GM18520 (cell line): ENCODE results near the gene SLC30A5.
"Not testable (repeated sequence)": the region's sequence is repeated elsewhere in the genome, so short reads cannot be mapped to it uniquely, and the experiment has no call there.

Source experiments
- ATAC-seq: cut with Tn5 transposase; IDR thresholded peaks from one replicate; pipeline ENCODE4 v1.9.1; 2021; ENCODE audit not compliant: unreplicated experiment

SLC30A5 gene

GRCh38 chr5:69103521-69103920 is 9.7 kb downstream of the SLC30A5 start:
- ATAC-seq = no peak

- ATAC-seq = peak; percentile 79
These were observed 12.4 kb downstream of the SLC30A5 start for GRCh38 chr5:69105996-69106906.

GRCh38 chr5:69108367-69108766 is 14.6 kb downstream of the SLC30A5 start:
- not testable (repeated sequence) for ATAC-seq

GRCh38 chr5:69113851-69114250 is 20.0 kb downstream of the SLC30A5 start:
- ATAC-seq = no peak

GRCh38 chr5:69115526-69115925 is 21.7 kb downstream of the SLC30A5 start:
- no peak for ATAC-seq

- no peak for ATAC-seq
These were observed 35.6 kb downstream of the SLC30A5 start for GRCh38 chr5:69129413-69129812.

GRCh38 chr5:69130241-69130640 is 36.4 kb downstream of the SLC30A5 start:
- no peak for ATAC-seq

GRCh38 chr5:69131304-69131703 is 37.5 kb downstream of the SLC30A5 start:
- no peak for ATAC-seq

- ATAC-seq = no peak
These were observed 40.3 kb downstream of the SLC30A5 start for GRCh38 chr5:69134126-69134525.

- ATAC-seq = peak; percentile 77
These were observed 42.5 kb downstream of the SLC30A5 start for GRCh38 chr5:69136293-69136692.

- ATAC-seq = not testable (repeated sequence)
These were observed 43.4 kb downstream of the SLC30A5 start for GRCh38 chr5:69137208-69137607.

GRCh38 chr5:69137807-69138206 is 44.0 kb downstream of the SLC30A5 start:
- no peak for ATAC-seq

GRCh38 chr5:69138766-69139165 is 45.0 kb downstream of the SLC30A5 start:
- ATAC-seq = no peak

- ATAC-seq = not testable (repeated sequence)
These were observed 46.4 kb downstream of the SLC30A5 start for GRCh38 chr5:69140239-69140638.

- ATAC-seq = no peak
These were observed 47.0 kb downstream of the SLC30A5 start for GRCh38 chr5:69140827-69141226.

- ATAC-seq = not testable (repeated sequence)
These were observed 54.8 kb downstream of the SLC30A5 start for GRCh38 chr5:69148576-69148975.

GRCh38 chr5:69148981-69149675 is 55.3 kb downstream of the SLC30A5 start:
- no peak for ATAC-seq

GRCh38 chr5:69149676-69150010 is 55.8 kb downstream of the SLC30A5 start:
- ATAC-seq = no peak

- ATAC-seq = no peak
These were observed 58.9 kb downstream of the SLC30A5 start for GRCh38 chr5:69152731-69153130.

- ATAC-seq = no peak
These were observed 62.6 kb downstream of the SLC30A5 start for GRCh38 chr5:69156456-69156855.

GRCh38 chr5:69158039-69158438 is 64.2 kb downstream of the SLC30A5 start:
- no peak for ATAC-seq

- no peak for ATAC-seq
These were observed 66.8 kb downstream of the SLC30A5 start for GRCh38 chr5:69160651-69161050.
